OCI-LY3 (cell line): ENCODE data around the gene SLC13A5.

Experiments
- H2AFZ ChIP-seq: fragments of 200-600, 300-600 bp; shearing (Covaris generic); 2 replicates; pipeline ENCODE4 v1.6.0; 2014; ENCODE audit warnings: antibody characterized with exemption, low read depth, low read length
- H3K27ac ChIP-seq: fragments of 200-600, 300-600 bp; sonication (generic); 2 replicates; pipeline ENCODE4 v1.5.1; 2014; ENCODE audit warnings: mild to moderate bottlenecking, low read length, moderate library complexity, mixed read lengths
- H3K27me3 ChIP-seq: fragments of 200-600, 300-600 bp; sonication (generic); 2 replicates; pipeline ENCODE4 v1.6.1; 2014; ENCODE audit warnings: low read depth, low read length, mixed read lengths
- H3K36me3 ChIP-seq: fragments of 200-600, 300-600 bp; sonication (generic); replicated peaks from 2 replicates; pipeline ENCODE3; 2014; ENCODE audit warnings: low read depth, low read length, mixed read lengths
- H3K4me1 ChIP-seq: fragments of 300-600, 200-600 bp; sonication (generic); 2 replicates; pipeline ENCODE4 v1.6.1; 2014; ENCODE audit warnings: low read length, mixed read lengths
- H3K4me2 ChIP-seq: fragments of 200-600, 300-600 bp; sonication (generic); 2 replicates; pipeline ENCODE4 v1.6.1; 2014; ENCODE audit warnings: low read length, mixed read lengths
- H3K4me3 ChIP-seq: fragments of 300-600, 200-600 bp; sonication (generic); 2 replicates; pipeline ENCODE4 v1.5.1; 2014; ENCODE audit warnings: antibody characterized with exemption, mild to moderate bottlenecking, low read length, moderate library complexity
- H3K79me2 ChIP-seq: fragments of 300-600, 200-600 bp; shearing (Covaris generic); 2 replicates; pipeline ENCODE4 v1.6.1; 2014; ENCODE audit warnings: mild to moderate bottlenecking, low read length, mixed read lengths
- H3K9ac ChIP-seq: fragments of 300-600, 200-600 bp; shearing (Covaris generic); 2 replicates; pipeline ENCODE4 v1.6.0; 2014; ENCODE audit warnings: mild to moderate bottlenecking, low read length, moderate library complexity
- H3K9me3 ChIP-seq: fragments of 200-600, 300-600 bp; shearing (Covaris generic); 2 replicates; pipeline ENCODE4 v1.6.1; 2014; ENCODE audit warnings: low read length, mixed read lengths; ENCODE audit not compliant: insufficient read depth
- H4K20me1 ChIP-seq: fragments of 200-600, 300-600 bp; sonication (generic); 2 replicates; pipeline ENCODE4 v1.6.1; 2016; ENCODE audit warnings: low read length, mixed read lengths; ENCODE audit not compliant: insufficient read depth
- CTCF ChIP-seq: fragments of 200-600, 300-600 bp; sonication (generic); IDR thresholded peaks from 2 replicates; pipeline ENCODE4 v1.5.1; 2014; ENCODE audit warnings: antibody characterized with exemption, low read length, low read depth
- EZH2phosphoT487 ChIP-seq: fragments of 200-600 bp; shearing (Covaris generic); IDR thresholded peaks from 2 replicates; pipeline ENCODE4 v1.6.1; 2018; ENCODE audit warnings: antibody characterized with exemption, mixed run types, low read depth

Gene SLC13A5

GRCh38 chr17:6669479-6670212 is 43.5 kb downstream of the SLC13A5 start:
- H3K4me3 ChIP-seq = no peak overlapping the region
- H3K9ac ChIP-seq = no peak overlapping the region
- no peak overlapping the region for H2AFZ ChIP-seq
- no peak for TF ChIP-seq CTCF
- TF ChIP-seq EZH2phosphoT487 = no peak
- H3K27me3 ChIP-seq = no peaks in the 10 kb centered on the region
- H4K20me1 ChIP-seq = no peaks in the 10 kb centered on the region
- H3K4me2 ChIP-seq = no peak overlapping the region
- H3K79me2 ChIP-seq = no peaks in the 10 kb centered on the region
- H3K36me3 ChIP-seq = no peaks in the 10 kb centered on the region
- H3K4me1 ChIP-seq = no peaks in the 10 kb centered on the region
- no peak overlapping the region for H3K27ac ChIP-seq
- H3K9me3 ChIP-seq = no peaks in the 10 kb centered on the region

- no peaks in the 10 kb centered on the region for H3K36me3 ChIP-seq
- no peak for TF ChIP-seq EZH2phosphoT487
- TF ChIP-seq CTCF = no peak
- H3K4me3 ChIP-seq = no peak overlapping the region
- no peaks in the 10 kb centered on the region for H3K9me3 ChIP-seq
- no peak overlapping the region for H3K27ac ChIP-seq
- H3K4me2 ChIP-seq = no peak overlapping the region
- no peaks in the 10 kb centered on the region for H3K79me2 ChIP-seq
- H4K20me1 ChIP-seq = no peaks in the 10 kb centered on the region
- H2AFZ ChIP-seq = no peak overlapping the region
- H3K4me1 ChIP-seq = no peaks in the 10 kb centered on the region
- no peaks in the 10 kb centered on the region for H3K27me3 ChIP-seq
- H3K9ac ChIP-seq = no peak overlapping the region
Measured at GRCh38 chr17:6668727-6669425, 44.3 kb downstream of the SLC13A5 start.

GRCh38 chr17:6668219-6668618 is 45.0 kb downstream of the SLC13A5 start:
- TF ChIP-seq CTCF (no peak), EZH2phosphoT487 (no peak)
- Histone ChIP-seq H3K4me1 (no peaks in the 10 kb centered on the region), H3K27me3 (no peaks in the 10 kb centered on the region), H3K9ac (no peak overlapping the region), H3K4me2 (no peak overlapping the region), H3K9me3 (no peaks in the 10 kb centered on the region), H3K27ac (no peak overlapping the region), H4K20me1 (no peaks in the 10 kb centered on the region), H3K36me3 (no peaks in the 10 kb centered on the region), H3K79me2 (no peaks in the 10 kb centered on the region), H2AFZ (no peak overlapping the region), H3K4me3 (no peak overlapping the region)

GRCh38 chr17:6667516-6667915 is 45.7 kb downstream of the SLC13A5 start:
- Histone ChIP-seq H3K9me3 (no peaks in the 10 kb centered on the region), H3K27ac (no peak overlapping the region), H3K4me1 (no peaks in the 10 kb centered on the region), H3K4me3 (no peak overlapping the region), H3K9ac (no peak overlapping the region), H3K36me3 (no peaks in the 10 kb centered on the region), H3K79me2 (no peaks in the 10 kb centered on the region), H3K27me3 (no peaks in the 10 kb centered on the region), H2AFZ (no peak overlapping the region), H3K4me2 (no peak overlapping the region), H4K20me1 (no peaks in the 10 kb centered on the region)
- TF ChIP-seq EZH2phosphoT487 = no peak
- TF ChIP-seq CTCF = no peak
